ENCODE data around the gene ZNF561.

Gene ZNF561

DNA sequence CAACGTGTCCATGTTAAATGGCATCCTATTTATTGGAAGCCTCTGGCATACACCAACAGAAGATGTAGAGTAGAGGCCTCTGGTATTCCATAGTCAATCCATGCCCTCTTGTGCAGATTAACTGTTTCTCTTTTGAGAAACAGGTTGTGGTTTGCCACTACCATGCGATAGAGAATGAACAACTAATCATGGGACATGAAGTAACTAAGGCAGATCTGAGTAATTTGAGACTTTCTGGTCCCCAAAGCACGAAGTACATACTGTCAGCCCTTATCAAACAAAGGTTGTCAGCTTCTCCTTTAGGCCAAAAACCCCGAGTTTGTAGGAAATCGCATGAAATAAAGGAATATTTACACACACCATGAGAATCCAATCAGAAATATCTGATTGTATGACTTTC, 40.3 kb downstream of the ZNF561 start:
- no peak for DNase-seq (ENCODE audit: low read depth)

- DNase-seq (ENCODE audit: low read depth), result no peak
Observed at GRCh38 chr19:9570255-9570654, 50.8 kb downstream of the ZNF561 start.

- no peak for DNase-seq (ENCODE audit: low read depth)
Observed at GRCh38 chr19:9566729-9567128, 54.3 kb downstream of the ZNF561 start.

DNA sequence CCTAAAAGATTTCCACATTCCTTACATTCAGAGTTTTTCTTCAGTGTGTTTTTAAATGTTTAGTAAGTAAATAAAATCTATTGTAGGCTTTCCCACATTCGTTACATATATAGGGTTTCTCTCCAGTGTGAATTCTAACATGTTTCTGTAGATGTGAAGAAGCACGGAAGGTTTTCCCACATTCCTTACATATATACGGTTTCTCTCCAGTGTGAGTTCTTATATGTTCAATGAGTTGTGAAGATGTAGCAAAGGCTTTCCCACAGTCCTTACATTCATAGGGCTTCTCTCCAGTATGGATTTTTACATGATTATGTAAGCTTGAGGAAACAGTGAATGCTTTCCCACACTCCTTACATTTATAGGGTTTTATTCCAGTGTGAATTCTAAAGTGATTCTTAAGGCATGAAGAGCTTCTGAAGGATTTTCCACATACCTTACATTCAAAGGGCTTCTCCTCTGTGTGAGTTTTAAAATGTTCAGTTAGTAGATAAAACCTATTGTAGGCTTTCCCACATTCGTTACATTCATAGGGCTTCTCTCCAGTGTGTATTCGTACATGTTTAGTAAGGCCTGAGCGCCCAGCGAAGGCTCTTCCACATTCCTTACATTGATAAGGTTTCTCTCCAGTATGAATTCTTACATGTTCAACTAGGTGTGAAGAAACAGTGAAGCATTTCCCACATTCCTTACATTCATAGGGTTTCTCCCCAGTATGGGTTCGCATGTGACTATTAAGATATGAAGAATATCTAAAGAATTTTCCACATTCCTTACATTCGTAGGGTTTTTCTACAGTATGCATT, 54.9 kb downstream of the ZNF561 start:
- no peak for DNase-seq (ENCODE audit: low read depth)

Data from stimulated activated CD8-positive, alpha-beta memory T cell treated with anti-CD3 and anti-CD28 coated beads, Interleukin-15, amount 100 ng/mL, for 1 hour (primary cell).